HFF-Myc (cell line): ENCODE measurements around the gene PKM.

Experiments used
- DNase-seq: peaks from one replicate; pipeline ENCODE4 v3.0.0-alpha.2; 2011; ENCODE audit warnings: low read depth; ENCODE audit errors: extremely low read depth
- H3K4me3 ChIP-seq: replicated peaks from 2 replicates; pipeline ENCODE4 v1.5.1; 2011; ENCODE audit warnings: low read depth, mild to moderate bottlenecking, control low read depth, low read length
- TF ChIP-seq, protein P1 (sequence below): IDR thresholded peaks from 2 replicates; pipeline ENCODE4 v1.5.1; 2012; ENCODE audit warnings: mild to moderate bottlenecking, low read depth, low read length, control low read depth; ENCODE audit errors: missing control alignments

Gene PKM

DNA sequence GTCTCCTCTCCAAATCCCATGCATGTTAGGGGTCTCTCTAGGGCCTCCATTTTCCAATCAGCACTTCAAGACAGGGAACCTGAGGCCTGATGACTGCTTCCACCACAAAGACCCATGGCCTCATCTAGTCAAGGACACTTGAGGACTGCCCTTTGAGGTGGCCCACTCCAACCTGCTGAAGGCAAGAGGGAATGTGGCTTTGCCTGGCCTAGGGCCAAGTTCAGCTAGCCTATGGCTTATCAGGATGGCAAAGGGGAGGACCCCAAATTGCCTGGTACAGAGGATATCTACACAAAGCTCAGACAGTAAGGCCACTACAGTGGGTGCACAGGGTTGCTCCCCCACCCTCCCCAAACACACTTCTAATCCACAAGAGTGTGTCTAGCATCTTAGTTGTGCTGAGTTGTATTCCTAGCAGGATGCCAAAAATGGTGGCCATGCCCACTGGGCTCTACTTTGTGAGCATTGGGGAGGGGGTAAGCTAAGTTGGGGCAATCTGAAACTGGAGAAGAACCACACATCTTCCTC lies 23.4 kb downstream of the PKM start:
- DNase-seq, result no peak
- TF ChIP-seq, protein P1, sequence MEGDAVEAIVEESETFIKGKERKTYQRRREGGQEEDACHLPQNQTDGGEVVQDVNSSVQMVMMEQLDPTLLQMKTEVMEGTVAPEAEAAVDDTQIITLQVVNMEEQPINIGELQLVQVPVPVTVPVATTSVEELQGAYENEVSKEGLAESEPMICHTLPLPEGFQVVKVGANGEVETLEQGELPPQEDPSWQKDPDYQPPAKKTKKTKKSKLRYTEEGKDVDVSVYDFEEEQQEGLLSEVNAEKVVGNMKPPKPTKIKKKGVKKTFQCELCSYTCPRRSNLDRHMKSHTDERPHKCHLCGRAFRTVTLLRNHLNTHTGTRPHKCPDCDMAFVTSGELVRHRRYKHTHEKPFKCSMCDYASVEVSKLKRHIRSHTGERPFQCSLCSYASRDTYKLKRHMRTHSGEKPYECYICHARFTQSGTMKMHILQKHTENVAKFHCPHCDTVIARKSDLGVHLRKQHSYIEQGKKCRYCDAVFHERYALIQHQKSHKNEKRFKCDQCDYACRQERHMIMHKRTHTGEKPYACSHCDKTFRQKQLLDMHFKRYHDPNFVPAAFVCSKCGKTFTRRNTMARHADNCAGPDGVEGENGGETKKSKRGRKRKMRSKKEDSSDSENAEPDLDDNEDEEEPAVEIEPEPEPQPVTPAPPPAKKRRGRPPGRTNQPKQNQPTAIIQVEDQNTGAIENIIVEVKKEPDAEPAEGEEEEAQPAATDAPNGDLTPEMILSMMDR, result no peak
- no peak overlapping the region for H3K4me3 ChIP-seq

DNA sequence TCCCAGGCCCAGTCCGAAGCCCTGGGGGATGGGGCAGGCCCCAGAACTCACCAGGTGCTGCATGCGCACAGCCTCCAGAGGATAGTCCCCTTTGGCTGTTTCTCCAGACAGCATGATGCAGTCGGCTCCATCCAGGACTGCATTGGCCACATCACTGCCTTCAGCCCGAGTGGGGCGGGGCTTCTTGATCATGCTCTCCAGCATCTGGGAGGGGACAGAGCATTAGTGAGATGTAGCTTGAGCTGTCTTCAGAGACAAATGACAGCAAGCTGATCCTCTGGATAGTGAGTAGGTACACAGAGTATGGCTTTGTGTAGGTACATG lies 24.4 kb downstream of the PKM start:
- H3K4me3 ChIP-seq, result no peak overlapping the region
- no peak for DNase-seq
- TF ChIP-seq, protein P1, result no peak

DNA sequence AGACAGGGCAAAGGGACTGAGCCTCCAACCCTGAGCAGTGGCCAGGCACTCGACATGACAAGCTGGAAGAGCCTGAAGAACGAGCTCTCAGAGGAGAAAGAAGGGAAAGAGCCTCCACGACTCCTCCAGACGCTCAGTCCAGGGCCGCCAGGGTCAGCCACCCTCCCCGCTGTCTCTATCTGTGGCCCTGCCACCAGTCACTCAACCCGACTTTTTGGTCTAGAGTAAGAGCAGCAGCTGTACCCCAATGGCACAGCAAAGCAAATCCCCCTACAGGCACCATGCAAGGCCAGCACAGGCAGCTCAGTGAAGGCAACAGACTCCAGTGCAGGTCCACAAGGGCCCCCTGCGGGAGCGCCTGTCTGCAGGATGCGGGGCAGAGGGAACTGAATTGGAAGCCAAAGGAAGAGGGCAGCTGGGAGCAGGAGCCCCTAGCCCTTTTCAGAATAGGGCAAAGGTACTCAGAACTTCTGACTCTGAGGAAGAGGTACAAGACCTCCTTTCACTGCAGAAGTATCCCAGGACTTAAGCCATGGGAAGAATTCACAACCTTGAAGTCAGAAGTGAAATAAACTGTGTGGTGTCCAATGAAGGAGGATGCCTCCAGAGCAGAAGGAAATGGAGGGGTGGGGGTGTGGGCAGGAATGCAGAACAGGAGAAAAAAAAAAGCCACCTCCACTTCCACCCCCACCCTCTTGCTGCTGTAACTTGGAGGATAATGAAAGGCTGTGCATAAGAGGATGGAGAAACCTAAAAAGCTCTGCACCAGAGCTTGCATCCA lies 24.9 kb downstream of the PKM start:
- H3K4me3 ChIP-seq, result no peak overlapping the region
- DNase-seq, result no peak
- TF ChIP-seq, protein P1, result no peak

DNA sequence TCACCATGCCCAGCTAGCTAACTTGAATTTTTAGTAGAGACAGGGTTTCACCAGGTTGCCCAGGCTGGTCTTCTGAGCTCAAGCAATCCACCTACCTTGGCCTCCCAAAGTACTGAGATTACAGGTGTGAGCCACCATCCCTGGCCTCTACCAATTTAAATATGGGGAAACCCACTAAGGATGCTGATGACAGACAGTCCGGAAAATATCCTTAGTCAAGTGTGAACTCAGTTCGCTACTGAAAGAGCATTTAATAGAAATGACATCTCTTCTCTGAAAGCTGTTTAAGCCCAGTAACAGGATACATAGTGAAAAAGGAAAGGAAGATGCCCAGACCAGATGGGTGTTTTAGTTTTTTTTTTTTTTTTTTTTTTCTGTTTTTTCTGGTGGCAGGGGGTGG lies 25.7 kb downstream of the PKM start:
- H3K4me3 ChIP-seq, result no peak overlapping the region
- TF ChIP-seq, protein P1, result no peak
- DNase-seq, result no peak

DNA sequence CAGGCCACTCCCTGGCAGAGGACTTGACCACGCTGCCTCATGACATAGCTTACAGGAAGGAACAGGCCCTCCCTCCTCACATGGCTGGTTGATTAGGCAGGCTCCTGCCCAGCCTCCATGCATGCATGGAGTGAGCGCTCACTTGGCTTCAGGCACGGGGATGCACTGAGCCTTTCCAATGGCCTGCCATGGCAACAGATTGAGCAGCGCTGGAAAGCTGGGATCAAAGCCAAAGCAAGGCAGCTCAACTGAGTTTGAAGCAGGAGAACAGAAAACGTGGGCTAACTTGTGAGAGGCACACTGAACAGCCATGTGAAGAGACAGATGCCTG lies 27.5 kb downstream of the PKM start:
- peak; percentile 41 for DNase-seq
- no peak overlapping the region for H3K4me3 ChIP-seq
- TF ChIP-seq, protein P1, result no peak

DNA sequence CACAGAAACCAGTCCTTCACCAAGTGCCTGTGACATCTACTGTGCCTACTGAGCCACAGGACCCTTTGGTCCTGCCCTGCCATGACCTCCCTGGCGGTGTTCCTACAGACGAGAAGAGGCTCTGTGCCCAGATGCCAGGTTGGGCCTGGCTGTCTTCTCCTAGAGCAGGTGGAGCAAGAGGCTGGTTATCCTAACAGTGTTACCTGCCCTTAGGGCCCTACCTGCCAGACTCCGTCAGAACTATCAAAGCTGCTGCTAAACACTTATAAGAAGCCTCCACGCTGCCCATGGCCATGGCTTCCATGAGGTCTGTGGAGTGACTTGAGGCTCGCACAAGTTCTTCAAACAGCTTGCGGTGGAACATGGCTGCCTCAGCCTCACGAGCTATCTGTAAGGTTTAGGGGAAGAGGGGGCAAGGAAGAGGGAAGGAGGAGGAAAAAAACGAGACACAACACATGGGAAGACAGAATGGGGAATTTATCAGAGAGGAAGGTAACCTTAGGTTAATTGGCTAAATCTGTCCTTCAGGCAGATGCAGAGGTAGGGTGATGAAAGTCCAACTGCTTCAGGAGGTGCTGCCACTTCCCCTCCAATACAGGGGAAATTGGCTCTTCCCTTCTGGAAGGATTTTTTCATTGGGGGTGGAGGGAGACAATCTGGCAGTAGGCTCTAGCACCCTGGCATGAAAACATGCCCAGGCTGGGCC lies 28.0 kb downstream of the PKM start:
- no peak for DNase-seq
- H3K4me3 ChIP-seq, result no peak overlapping the region
- TF ChIP-seq, protein P1, result no peak
